Gastroesophageal sphincter (tissue), 3 donors: Measurements from ENCODE around the gene SLC2A11.

ENCODE experiments used
- EP300 ChIP-seq: sonication (generic); formaldehyde crosslinking; IDR thresholded peaks from one replicate; pipeline ENCODE4 v1.6.1; 2017; ENCODE audit warnings: antibody characterized with exemption, mild to moderate bottlenecking
- POLR2A ChIP-seq, 2 donors: fragments of 450-650 bp; IDR thresholded peaks; one replicate each; pipeline ENCODE4 v1.6.1; 2017; ENCODE audit warnings: antibody characterized with exemption in 2 of 2, mild to moderate bottlenecking in 2 of 2, moderate library complexity in 1 of 2
- POLR2AphosphoS5 ChIP-seq: sonication (generic); formaldehyde crosslinking; IDR thresholded peaks from one replicate; pipeline ENCODE4 v1.6.1; 2017; ENCODE audit warnings: antibody characterized with exemption
- TF ChIP-seq, protein P1 (sequence below), 4 experiments: fragments of 200-600 bp in 2 of 4; fragments of 450-650 bp in 2 of 4; sonication (generic) in 1 of 4; IDR thresholded peaks; one replicate each; pipeline ENCODE4 v1.5.1; 2017 to 2019; ENCODE audit warnings: antibody characterized with exemption in 4 of 4, mild to moderate bottlenecking in 2 of 4, moderate library complexity in 2 of 4

DNA sequence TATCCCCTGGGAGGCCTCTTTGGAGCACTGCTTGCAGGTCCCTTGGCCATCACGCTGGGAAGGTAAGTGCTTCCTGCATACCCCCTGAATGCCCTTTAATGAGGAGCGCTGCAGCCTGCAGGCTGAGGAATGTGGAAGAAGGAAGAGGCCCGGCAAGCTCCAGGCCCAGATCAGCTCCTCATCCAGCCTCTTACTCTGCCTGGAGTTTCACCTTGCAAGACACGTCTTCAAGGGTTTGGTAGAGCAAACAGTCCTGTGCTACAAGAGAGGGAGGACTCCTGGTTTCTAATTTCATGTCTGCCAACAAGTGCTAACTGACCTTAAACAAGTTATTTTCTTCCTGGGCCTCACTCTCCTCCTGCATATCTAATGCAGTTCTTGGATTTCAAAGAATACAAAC, 10.9 kb downstream of the SLC2A11 start:
- TF ChIP-seq POLR2A (IDR thresholded peaks at IDR 0.05) (no peak), POLR2AphosphoS5 (no peak), EP300 (no peak)
- TF ChIP-seq, protein P1, sequence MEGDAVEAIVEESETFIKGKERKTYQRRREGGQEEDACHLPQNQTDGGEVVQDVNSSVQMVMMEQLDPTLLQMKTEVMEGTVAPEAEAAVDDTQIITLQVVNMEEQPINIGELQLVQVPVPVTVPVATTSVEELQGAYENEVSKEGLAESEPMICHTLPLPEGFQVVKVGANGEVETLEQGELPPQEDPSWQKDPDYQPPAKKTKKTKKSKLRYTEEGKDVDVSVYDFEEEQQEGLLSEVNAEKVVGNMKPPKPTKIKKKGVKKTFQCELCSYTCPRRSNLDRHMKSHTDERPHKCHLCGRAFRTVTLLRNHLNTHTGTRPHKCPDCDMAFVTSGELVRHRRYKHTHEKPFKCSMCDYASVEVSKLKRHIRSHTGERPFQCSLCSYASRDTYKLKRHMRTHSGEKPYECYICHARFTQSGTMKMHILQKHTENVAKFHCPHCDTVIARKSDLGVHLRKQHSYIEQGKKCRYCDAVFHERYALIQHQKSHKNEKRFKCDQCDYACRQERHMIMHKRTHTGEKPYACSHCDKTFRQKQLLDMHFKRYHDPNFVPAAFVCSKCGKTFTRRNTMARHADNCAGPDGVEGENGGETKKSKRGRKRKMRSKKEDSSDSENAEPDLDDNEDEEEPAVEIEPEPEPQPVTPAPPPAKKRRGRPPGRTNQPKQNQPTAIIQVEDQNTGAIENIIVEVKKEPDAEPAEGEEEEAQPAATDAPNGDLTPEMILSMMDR (IDR thresholded peaks at IDR 0.05) = no peak
